ENCODE results near the gene PTPRN2.
"Not testable (repeated sequence)": the region's sequence is repeated elsewhere in the genome, so short reads cannot be mapped to it uniquely, and the experiment has no call there.

Gene PTPRN2

DNA sequence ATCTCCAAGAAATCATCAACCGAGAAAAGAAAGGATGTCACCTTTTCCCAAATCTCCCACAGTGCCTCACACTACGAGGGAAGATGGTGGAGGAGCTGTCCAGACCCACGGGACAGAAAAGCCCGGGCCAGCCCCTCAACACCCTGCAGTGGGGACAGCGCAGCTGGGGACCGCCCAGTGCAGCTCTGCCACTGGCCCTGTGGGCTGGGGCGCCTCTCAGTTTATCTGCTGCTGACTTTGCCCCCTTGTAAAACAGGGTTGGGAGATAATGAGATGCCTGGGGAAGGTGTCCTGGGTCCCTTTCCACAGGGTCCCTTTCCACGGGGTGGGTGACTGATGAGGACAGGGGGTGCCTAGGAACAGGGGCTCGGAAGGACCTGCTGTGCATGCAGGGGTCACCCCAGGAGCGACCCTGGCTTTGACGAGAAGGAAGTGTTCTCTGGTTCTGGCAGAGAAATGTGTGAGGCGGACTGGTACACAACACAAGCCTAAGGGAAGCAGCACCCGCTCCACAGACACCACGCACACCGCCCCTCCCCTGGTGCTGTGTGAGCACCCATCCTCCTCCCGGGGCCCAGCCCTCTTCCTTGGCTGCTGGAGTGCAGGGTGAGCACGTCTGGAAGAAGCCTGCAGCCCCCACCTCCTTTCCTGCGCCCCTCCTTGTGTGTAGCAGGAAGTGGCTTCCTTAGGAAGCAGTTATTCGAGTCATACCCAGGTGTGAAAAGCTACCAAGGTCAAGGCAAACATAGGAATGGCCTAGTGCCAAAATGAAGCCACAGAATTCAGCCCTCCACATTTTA lies 911.0 kb downstream of the PTPRN2 start:
- no peak for DNase-seq

DNA sequence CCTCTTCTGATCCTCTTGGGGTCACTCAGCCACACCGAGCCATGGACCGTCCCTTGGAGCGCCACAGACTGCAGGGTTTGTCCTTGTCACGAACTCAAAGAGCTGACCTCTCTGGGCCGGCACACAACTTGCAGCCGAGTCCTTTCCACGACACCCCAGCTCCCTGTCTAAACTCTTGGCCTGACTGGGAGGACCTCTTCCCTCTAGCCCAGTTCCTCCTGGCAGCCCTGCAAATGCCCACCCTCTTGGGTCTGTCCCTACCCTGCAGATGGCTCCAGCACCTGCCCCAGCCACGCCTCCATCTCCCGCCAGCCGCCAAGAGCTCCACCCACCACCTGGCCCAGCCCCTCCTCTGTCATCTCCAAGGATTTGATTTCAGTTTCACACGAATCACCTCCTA lies 911.6 kb downstream of the PTPRN2 start:
- no peak for DNase-seq

DNA sequence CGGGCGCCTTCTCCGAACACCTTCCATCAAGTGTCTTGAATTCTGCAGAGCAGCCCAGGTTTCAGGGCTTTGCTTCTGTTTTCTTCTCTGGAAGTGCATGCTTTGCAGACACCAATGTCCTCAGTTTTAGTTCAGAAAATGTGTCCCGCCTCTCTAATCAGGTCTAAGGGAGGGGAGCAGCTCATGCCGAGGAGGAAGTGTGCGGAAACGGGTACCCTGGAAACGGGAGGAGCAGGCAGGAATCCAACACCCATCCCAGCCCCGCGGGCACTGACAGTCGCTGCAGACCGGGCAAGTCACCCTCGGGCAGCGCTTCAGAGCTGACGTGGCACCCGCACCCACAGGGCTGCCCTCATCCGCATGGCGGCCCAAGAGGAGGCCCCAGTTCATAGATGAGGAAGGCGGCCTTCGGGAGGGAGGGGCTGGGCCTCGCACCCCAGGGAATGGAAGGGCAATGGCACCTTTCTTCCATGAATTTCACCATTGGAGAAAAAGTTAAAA lies 912.1 kb downstream of the PTPRN2 start:
- no peak for DNase-seq

DNA sequence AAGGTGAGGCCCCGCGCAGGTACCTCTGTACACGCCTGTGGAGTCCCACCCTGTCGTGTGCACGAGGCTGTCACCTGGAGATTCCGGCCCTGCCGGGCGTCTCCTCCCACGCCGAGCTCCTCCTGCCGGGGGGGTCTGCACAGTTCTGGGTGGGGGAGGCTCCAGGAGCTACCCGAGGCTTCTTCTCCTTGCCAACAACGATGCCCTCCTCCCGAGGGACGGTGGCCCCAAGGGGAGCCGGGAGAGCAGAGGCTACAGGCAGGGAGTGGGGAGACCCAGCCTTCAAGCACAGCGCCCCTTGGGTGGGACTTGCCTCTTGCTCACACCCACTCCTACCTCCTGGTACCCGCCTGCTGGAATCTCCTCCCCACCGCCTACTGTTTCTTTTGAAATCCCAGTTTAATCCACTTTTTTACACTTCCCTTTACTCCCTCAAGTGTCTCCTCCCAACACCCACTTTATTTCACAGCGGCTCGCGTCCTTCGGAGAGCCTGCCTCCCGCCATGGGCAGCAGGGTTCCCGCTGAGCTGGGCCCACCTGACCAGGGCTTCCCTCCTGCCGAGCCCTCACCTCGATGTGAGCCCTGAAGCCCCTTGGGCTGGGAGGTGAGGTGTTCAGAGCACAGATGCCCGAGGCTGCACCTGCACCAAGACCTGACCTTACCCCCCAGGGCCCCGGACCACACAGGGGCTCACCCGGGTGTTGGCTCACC lies 912.8 kb downstream of the PTPRN2 start:
- no peak for DNase-seq

DNA sequence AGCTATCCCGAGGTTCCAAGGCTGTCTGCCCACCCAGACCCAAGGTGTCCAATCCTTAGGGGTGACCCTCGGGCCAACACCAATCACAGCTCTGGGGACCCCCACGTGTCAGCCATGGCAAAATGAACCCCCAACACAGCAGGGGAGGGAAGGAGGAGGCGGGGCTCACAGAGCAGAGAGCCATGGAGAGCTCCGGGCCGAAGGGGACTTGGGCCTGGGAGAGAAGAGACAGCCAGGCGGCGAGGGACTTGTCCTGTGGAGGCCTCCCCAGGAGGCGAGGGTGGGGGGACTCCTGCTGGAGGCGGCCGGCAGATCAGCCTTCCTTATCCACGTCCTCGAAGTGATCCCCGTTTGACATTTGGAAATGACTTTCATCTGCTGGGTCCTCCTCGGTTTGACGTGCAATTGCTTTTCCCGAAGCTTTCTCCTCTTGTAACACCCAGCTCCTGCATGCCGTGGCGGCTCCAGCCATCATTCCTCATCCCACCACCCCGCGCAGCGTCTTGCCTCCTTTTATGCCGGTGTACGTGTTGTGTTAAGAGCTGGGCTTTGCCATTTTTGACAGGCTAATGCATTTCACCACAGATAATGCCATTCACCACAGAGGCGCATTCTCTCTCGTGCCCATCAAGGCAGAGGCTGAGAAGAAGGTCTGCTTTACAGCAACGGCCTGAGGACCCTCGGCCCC lies 913.5 kb downstream of the PTPRN2 start:
- no peak for DNase-seq

DNA sequence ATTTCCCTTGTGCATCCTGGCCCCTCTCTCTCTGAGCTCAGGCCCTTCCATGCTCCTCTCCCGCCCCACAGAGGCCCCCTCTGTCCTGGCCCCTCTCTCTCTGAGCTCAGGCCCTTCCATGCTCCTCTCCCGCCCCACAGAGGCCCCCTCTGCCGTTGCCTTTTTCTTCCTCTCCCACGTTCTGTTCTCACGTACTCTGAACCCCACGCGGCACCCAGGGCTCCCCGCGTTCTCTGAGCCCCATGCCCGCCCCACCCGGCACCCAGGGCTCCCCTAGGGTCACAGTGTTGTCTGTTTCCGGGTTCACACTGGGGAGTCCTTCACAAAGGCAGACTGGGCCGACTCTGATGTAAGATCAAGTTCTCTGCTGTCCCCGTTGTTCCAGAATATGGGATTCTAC lies 914.0 kb downstream of the PTPRN2 start:
- DNase-seq, result no peak

DNA sequence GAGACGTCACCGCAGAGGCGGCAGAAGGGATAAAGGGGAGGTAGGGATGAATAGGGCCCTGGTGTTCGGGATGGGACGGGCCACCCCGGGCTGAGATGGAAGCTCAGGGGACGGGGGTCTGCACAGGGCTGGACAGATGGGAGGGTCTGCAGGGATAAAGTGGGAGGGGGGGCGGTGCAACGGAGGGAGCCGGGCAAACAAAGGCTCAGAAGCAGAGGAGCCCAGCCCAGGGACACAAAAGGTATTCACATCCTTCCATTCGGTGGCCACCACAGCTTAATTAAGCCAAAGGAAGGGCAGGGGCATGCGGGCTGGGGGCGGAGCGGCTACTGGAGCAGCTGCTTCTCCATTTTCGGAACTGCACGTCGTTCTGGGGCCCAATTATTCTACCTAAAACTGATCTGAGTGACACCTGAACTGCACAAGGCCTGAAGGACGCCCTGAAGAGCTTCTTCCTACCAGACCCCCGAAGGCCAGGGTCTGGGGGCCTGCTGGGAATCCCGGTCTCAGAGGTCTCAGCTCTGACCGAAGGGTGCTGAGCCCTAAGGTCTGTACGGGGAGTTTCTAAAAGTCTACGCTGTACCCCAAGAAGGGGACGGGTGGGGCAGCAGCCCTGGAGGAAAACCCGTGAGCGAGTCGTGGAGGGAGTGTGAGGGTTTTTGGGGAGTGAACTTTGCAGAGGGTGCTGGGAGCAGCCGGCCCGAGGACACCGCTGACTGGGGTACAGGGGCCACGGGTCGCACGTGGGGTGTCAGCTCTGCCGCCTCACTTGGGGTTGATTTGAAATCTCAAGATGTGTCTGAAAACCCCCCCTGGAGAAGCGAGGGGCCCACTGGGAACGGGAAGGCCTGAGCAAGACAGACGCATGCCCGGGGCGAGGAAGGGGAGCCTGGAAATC lies 916.0 kb downstream of the PTPRN2 start:
- DNase-seq, result no peak

DNA sequence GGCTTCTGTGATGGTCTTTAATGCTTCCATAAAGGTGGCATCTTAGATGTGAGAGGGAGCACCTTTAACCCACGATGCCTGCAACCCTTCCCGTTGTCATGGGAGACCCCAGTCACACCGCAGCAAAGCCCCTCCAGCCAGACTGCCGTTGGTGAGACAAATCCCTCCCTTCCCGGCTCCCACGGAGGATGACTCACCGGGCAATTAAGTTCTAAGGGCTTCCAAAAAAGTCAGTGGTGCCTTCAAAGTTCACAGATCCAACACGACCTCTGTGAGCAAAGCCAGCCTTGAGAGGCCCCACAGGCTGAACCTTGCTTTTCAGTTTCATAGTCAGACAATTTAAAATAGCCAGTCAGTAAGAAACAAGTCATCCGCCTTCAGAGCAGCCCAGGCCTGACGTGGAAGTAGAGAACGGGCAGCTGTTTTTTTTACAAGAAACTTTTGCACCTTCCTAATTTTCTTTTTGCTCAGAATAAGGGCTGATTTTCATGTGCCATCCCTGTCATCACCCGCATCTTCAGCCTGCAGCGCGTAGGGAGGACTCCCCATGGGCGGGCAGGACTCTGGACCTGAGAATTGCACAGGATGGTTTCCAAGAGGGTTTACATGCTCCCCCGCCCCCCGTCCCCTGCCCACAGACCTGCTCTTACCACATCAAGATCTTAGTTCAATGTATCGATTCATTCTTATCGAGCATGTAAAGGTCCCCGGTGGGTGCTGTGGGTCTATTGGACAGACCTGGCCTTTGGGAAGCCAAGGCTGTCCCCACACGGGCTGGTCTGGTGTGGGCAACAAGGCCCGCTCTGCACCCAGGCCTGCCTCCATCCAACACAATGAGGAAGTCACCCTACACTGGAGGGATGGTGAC lies 916.9 kb downstream of the PTPRN2 start:
- DNase-seq, result no peak

DNA sequence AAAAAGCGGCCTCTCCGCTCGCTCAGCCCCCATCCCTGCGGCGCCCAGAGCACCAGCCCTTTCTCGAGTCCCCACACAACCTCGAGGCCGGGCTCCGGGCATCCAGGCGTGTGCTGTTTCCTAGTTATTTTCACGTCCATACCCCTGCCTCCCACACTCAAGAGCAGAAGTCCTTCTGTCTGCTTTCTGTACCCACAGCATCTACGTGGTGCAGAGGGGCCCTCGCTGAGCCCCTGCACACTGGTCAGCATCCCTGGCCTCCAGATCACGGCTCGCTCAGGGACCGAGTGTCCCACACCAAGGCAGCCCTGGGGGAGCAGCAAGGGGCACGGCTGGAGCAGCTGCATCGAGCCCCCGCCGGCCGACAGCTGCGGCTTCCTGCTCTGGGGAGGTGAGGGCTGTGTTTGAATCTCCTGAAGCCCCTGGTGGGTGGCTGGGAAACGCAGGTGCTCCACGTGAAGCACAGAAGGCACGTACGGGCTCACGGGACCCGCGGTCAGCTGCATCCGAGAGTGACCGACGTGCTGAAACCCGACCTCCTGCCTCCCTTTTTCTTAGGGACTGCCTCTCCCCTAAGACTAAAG lies 917.8 kb downstream of the PTPRN2 start:
- DNase-seq, result no peak

DNA sequence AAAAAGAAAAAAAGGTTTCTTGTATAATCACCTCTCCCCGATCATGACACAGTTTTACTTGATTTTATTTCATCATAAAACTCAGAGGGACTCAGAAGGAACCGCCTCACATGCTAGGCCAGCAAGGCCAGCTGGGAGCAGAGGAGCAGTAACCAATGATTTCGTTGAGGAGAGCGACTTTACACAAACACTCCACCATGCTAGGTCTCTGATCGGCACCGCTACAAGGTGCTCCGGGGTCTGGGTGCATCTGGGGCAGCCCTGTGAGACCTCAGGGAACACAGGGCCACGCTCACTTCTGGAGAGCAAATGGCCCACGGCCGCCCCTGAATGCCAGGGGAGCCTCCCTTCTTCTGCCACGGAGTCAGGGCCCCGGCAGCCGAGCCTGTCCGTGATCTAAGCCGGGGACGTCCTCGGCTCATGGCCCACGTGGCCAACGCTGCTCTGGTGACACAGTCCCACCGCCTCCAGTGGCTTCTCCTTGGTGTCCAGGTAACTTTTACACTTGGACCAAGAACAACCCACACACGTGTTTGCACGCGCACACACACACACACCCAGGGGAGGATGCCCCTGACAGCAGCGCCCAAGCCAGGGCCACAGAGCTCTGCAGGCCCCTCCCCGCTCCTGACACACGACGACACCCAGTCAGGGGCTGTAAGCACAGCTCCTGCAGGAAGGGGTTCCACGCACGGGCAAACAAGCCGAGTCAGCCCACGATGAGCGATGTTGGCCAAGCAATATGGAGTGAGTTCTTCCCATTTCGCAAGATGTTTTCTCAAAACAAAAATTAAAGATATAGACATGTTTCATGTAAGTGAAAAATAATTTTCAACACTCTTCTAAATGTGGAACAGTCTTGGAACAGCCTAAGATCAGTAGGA lies 918.5 kb downstream of the PTPRN2 start:
- DNase-seq, result no peak

DNA sequence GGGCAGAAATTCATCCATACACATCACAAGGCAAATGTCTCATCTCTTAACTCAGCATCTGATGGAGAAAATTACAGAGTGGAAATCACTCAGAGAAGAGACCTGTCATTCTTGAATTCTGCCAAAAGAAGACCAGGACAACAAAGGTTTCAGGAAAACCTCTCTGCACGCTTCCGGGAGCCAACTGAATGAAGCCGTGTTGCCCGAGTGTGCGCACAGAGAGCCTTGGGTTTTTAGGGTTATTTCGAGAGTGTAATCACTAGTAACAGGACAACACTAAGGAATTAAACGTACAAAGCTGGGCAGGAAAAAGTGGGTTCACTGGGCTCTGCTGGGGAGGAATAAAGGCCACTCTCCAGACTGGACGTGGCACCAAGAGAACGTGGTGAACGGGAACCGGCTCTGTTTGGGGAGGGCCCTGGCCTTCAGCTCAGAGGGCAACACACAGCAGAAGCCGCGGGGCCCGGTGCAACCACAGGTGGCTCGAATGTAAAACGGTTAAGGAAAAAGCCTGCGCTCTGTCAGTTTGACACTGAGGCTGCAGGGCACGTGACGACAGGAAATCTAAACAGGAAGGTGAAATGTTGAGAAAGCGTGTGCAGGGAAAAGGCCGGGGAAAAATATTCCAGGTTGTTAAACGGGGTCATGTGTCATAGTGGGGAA lies 919.3 kb downstream of the PTPRN2 start:
- DNase-seq, result no peak

DNA sequence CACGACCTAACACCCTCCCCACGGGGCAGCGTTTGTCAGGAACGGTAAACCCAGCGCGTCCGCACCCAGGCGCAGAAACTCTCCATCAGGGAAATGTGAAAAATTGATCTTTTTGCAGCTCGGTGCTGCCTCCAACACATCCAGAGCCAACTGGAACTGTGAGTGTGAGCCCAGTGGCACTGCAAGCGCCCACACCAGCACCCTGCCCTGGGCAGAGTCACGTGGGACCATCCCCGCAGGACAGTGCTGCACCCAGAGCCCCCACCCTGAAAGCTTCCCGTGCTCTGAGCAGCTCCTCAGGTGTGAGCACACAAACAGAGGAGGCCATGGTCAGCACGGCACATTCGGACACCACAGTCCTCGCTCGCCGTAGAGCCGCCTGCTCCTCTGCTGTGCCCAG lies 919.9 kb downstream of the PTPRN2 start:
- no peak for DNase-seq

DNA sequence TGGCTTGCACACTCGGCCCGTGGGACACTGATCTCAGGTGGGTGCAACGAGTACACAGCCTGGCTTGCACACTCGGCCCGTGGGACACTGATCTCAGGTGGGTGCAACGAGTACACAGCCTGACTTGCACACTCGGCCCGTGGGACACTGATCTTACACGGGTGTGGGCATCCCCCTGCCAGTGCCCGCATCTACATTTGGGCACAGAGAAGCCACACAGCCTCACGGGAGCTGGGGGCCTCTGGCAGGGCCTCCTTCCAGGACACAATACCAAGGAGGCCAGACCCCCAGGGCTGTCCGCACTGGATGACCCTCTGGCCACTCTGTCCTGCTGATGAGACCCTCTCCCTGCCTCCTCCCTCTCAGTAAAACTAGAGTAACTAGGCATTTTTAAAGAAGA lies 920.4 kb downstream of the PTPRN2 start:
- no peak for DNase-seq

DNA sequence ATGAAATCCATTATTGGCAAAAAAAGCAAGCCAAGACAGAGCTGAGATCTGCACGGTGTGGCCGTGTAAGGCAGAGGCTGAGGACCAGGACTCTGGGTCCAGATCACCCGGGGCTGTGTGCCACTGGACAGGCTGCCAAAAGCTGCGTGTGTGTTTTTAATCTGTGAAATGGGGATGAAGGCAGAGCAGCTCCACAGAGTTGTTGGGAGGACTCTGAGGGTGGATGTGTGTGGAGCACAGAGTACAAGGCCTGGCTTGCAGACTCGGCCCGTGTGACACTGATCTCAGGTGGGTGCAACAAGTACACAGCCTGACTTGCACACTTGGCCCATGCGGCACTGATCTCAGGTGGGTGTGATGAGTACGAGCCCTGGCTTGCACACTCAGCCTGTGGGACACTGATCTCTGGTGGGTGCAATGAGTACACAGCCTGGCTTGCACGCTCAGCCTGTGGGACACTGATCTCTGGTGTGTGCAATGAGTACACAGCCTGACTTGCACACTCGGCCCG lies 921.0 kb downstream of the PTPRN2 start:
- DNase-seq, result no peak

DNA sequence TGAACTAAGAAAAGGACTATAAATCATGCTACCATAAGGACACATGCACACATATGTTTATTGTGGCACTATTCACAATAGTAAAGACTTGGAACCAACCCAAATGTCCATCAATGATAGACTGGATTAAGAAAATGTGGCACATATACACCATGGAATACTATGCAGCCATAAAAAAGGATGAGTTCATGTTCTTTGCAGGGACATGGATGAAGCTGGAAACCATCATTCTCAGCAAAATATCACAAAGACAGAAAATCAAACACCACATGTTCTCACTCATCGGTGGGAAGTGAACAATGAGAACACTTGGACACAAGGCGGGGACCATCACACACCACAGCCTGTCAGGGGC lies 922.0 kb downstream of the PTPRN2 start:
- DNase-seq, result not testable (repeated sequence)

DNA sequence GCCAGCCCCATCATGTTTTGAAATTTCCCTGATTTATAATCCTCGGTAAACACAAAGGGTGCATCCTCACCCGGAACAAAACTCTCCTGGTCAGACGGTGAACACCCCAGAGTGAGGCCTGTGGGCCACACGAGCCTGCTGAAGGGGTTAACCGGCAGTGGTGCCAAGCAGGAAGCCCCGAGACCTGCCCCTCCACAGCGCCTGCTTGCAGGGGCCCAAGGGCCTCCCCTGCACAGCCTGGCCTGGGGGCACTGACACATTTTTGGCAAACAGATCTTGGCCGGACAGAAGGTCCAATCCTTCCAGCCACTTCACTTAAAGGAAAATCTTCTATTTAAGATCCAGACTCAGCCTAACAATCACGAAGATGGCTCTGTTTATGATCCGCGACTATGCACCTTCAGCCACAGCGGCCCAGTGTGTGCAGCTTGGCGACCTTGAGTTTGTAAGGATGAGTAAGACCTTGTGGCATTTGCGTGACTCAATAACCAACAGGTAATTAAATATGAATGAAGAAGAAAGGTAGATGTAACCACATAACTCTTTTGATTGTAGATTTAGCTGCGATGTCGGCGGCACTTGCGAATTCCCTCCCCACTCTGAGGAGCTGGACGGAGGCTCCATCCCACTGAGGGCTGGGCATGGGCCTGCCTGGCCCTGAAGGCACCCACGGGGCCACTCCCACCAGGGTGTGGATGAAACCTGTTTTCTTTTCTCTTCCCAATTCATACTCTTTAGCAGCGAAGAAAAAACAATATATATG lies 922.6 kb downstream of the PTPRN2 start:
- DNase-seq, result no peak

DNA sequence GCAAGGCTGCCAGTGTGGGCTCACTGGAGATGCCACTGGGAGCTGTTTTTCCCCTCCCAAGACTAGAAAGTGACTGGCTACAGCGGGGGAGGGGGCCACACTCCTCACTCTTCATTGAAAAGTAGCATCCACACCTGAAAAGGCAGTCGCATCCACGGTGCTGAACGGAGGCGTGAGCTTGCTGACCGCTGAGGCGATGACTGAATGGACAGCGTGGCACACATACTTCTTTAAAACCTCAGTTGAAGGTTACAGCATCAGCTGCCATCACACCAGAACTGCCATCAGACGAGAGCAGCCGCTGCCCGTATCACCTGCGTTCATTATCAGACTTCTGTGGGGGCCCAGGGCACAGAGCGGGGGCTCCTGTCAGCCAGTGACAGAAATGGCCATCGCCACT lies 923.6 kb downstream of the PTPRN2 start:
- no peak for DNase-seq

DNA sequence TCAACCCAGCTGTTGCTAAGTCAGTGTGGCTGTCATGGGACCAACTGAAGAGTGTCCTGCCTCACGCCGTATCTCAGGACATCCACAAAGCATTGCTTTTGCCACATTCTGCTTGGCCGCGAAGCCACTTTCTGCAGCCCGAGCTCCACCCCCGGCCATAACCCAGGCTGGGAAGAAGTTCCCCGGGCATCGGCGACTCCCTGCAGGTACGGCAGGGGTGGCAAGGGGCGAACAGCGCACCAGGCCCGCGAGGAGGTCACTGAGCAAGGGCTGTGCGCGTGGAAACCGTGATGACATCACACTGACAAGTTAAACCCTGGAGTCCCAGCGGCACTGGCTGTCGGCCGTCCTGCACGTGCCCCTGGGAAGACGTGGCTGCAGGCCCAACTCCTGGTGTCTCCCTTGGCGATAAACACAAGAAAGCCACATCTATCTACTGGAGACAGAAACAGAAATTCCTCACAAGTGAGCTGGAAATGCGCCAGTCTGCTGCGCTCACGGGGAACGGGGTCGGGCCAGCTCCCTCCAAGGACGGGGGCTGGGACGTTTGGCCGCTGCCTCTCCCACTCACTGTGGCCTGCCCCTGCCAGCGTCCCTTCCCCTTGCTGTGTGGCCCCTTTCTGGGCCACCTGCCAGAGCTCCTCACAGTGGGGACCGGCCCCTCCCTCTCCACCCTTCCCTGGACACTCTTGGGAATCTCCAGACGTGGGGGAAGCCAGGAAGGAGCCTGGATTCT lies 924.5 kb downstream of the PTPRN2 start:
- no peak for DNase-seq
